A172 (cell line): ENCODE measurements around the gene NANOGP8. TPM values are rescaled to one million over a fixed set of nuclear protein-coding genes. Genes with fewer than 3 reads are reported as not detected.

Experiments used
- DNase-seq: peaks from one replicate; pipeline ENCODE4 v3.0.0-alpha.2; 2015; ENCODE audit warnings: low spot score
- total RNA-seq: library from RNA; depleted of rRNA; stranded (reverse); fragments of >200 nt; shearing (Covaris generic); gene quantifications from 2 replicates; pipeline ENCODE4 v1.2.3, GENCODE V29; 2014; rRNA removed

The NANOGP8 gene
- total RNA-seq, 1 experiment from 2014 or later, result not detected

- no peak for DNase-seq
Measured at GRCh38 chr15:35060591-35060990, 24.5 kb downstream of the NANOGP8 start.

GRCh38 chr15:35058534-35059054, 26.5 kb downstream of the NANOGP8 start:
- no peak for DNase-seq

- DNase-seq, result no peak
Measured at GRCh38 chr15:35055416-35056105, 29.5 kb downstream of the NANOGP8 start.

- DNase-seq, result no peak
Measured at GRCh38 chr15:35054380-35054779, 30.7 kb downstream of the NANOGP8 start.

GRCh38 chr15:35047996-35048395, 37.1 kb downstream of the NANOGP8 start:
- no peak for DNase-seq

GRCh38 chr15:35047528-35047927, 37.6 kb downstream of the NANOGP8 start:
- no peak for DNase-seq

GRCh38 chr15:35043373-35044095, 41.6 kb downstream of the NANOGP8 start:
- no peak for DNase-seq

GRCh38 chr15:35040339-35041255, 44.5 kb downstream of the NANOGP8 start:
- DNase-seq, result no peak

GRCh38 chr15:35038626-35039451, 46.3 kb downstream of the NANOGP8 start:
- DNase-seq, result no peak

Other genes starting within 250 kb of the NANOGP8 start
- 23.8 and 29.3 TPM in 2 replicates for gene AQR, start 115.6 kb downstream of the NANOGP8 start, total RNA-seq
- 15.3 and 15.7 TPM in 2 replicates for gene ZNF770, start 97.0 kb downstream of the NANOGP8 start, total RNA-seq